ENCODE results near the gene DVL1. TPM values are rescaled to one million over a fixed set of nuclear protein-coding genes. Genes with fewer than 3 reads are reported as not detected.

The DVL1 gene
- total and polyA plus RNA-seq, 2 of the 13 experiments (the other 11 are each of a cell fraction or from before 2014, with no cell fraction given), result 30.8 to 60.4 TPM

DNA sequence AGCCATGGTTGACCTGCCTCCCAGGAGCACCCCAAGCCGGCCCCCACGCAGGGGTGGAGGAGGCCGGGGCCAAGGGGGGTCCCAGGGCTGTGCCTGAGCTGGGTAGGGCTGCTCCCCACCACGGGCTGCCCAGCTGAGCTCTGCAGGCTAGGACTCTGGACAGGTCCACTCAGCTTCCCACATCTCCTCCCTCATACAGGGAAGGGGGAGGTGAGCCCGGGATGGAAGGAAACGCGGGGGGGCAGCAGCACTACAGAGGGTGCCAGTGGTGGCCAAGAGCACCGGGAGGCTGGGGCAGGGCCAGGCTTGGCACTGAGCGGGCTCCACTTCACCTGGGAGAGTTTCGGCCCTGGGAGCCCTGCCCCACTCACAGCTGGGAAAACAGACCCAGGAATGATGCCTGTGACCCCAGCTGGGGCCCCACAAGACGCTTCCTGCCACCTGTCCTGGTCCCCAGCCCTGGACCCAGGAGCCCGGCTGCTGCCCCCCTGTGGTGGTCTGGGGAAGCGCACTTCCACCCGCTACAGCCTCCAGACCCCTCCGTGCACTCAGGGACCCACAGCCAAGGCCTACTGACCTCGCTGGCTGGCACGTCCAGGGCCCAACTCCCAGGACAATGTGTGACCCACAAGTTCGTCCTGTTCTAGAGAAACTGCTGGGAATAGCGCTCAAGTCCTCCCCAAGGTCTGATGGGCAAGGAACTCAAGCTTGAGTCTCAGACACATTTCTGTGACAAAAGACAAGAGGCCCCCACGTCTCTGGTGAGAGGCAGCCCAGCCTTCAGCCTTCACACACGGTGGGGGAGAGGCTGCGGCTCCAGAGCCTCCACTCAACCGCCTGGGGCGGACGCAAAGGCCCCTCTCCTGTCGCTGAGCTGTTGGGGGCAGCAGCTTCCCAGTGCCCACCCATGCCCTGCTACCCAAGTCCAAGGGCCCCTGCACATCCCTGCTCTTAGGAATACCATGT lies 22.8 kb upstream of the DVL1 start:
- peaks cover 36% of the 10 kb centered on the region for H3K4me1 ChIP-seq (ENCODE audit: insufficient read depth, low read length)
- H3K9ac ChIP-seq (ENCODE audit: insufficient read depth, low read depth, low read length), result 0 out of 2 replicates have a peak overlapping the region, but pooled peaks have one; percentile 32
- H4K20me1 ChIP-seq (ENCODE audit: insufficient read depth, low read length), result no peaks in the 10 kb centered on the region
- H3K9me3 ChIP-seq (ENCODE audit: low read length), result no peaks in the 10 kb centered on the region
- POLR2A ChIA-PET, result interaction anchor here (1.2 to 3.0 kb wide), 9 partner anchors 10 to 62 kb away, joined by 3 to 17 read pairs (median 6); partner anchors contain the start of gene CCNL2
- CTCF ChIA-PET (ENCODE audit: low intra/inter-chr PET ratio, low total read pairs), result interaction anchor here (1.8 to 1.9 kb wide), 2 partner anchors 23 to 27 kb away, joined by 11 to 13 read pairs; partner anchors contain the start of gene DVL1
- no peak for FAIRE-seq
- no peaks in the 10 kb centered on the region; a peak in 1 of 5 replicates for H3K27me3 ChIP-seq (ENCODE audit: control insufficient read depth in 1 of 2, insufficient read depth in 2 of 2, low read length in 2 of 2)
- in situ Hi-C loops (cut with HindIII; ENCODE audit: extremely low pct_ligation_motif_present, low pct_unique_long_range_greater_than_20kb), result no loop called here
- 0 out of 2 replicates have a peak overlapping the region, but pooled peaks have one; percentile 11 for H3K4me2 ChIP-seq (ENCODE audit: low read depth, low read length)
- no peak overlapping the region for H3K4me3 ChIP-seq (replicated peaks in 1 of 3; ENCODE audit: insufficient read depth in 1 of 3, low read depth in 2 of 3, low read length in 3 of 3)
- WGBS (ENCODE audit: low lambda C conversion rate), result 92% methylated on average over 4 of the region's 26 CpGs
- no TSS peak for BruUV-seq (replicated peaks)
- H2AFZ ChIP-seq (ENCODE audit: low read length), result no peak overlapping the region
- peak; percentile 65 for ATAC-seq
- peak; percentile 47 for DNase-seq (ENCODE audit: low spot score)
- intact Hi-C loops (cut with micrococcal nuclease; ENCODE audit: unreplicated experiment), result loop anchor here (1.0 kb wide), 1 partner anchor 25 kb away; no protein-coding TSS in a partner anchor
- peaks cover 0 to 3% of the 10 kb centered on the region in 2 experiments; a peak in 1 of 5 replicates for H3K36me3 ChIP-seq (replicated peaks in 1 of 2; ENCODE audit: control insufficient read depth in 1 of 2, insufficient read depth in 2 of 2, low read length in 2 of 2)
- H3K79me2 ChIP-seq (ENCODE audit: insufficient read depth, low read length), result peaks cover 19% of the 10 kb centered on the region
- H3K27ac ChIP-seq (ENCODE audit: extremely low read length, insufficient read depth, low read length), result no peak overlapping the region
- TF ChIP-seq, protein P1, sequence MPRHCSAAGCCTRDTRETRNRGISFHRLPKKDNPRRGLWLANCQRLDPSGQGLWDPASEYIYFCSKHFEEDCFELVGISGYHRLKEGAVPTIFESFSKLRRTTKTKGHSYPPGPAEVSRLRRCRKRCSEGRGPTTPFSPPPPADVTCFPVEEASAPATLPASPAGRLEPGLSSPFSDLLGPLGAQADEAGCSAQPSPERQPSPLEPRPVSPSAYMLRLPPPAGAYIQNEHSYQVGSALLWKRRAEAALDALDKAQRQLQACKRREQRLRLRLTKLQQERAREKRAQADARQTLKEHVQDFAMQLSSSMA (CRISPR knock-in tag; IDR thresholded peaks at IDR 0.05), result no peak
- no peak for TF ChIP-seq ZNF773 (CRISPR knock-in tag; IDR thresholded peaks at IDR 0.05; ENCODE audit: borderline replicate concordance)
- TF ChIP-seq ZFY (CRISPR knock-in tag; IDR thresholded peaks at IDR 0.05), result peak; percentile 52; the same call in 1 of the 2 replicates
- TF ChIP-seq, protein P2, sequence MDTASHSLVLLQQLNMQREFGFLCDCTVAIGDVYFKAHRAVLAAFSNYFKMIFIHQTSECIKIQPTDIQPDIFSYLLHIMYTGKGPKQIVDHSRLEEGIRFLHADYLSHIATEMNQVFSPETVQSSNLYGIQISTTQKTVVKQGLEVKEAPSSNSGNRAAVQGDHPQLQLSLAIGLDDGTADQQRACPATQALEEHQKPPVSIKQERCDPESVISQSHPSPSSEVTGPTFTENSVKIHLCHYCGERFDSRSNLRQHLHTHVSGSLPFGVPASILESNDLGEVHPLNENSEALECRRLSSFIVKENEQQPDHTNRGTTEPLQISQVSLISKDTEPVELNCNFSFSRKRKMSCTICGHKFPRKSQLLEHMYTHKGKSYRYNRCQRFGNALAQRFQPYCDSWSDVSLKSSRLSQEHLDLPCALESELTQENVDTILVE (CRISPR knock-in tag; IDR thresholded peaks at IDR 0.05), result no peak
- no peak for TF ChIP-seq ZNF317 (CRISPR knock-in tag; IDR thresholded peaks at IDR 0.05)
- TF ChIP-seq ZNF451 (CRISPR knock-in tag; IDR thresholded peaks at IDR 0.05), result no peak
- no peak for TF ChIP-seq ARHGAP35 (CRISPR knock-in tag; IDR thresholded peaks at IDR 0.05; ENCODE audit: borderline replicate concordance)
- TF ChIP-seq XBP1 (CRISPR knock-in tag; IDR thresholded peaks at IDR 0.05), result no peak
- TF ChIP-seq RXRB (CRISPR knock-in tag; IDR thresholded peaks at IDR 0.05; ENCODE audit: borderline replicate concordance), result 0 out of 2 replicates have a peak, but pooled peaks have one; percentile 26
- peak; percentile 80 for TF ChIP-seq XRCC5 (optimal IDR thresholded peaks at IDR 0.05; ENCODE audit: low read length)
- TF ChIP-seq FOXK2 (IDR thresholded peaks at IDR 0.05), result no peak
- no peak for TF ChIP-seq ZNF124 (CRISPR knock-in tag; IDR thresholded peaks at IDR 0.05)
- TF ChIP-seq ZNF883 (CRISPR knock-in tag; IDR thresholded peaks at IDR 0.05; ENCODE audit: not compliant biosample characterization), result no peak
- TF ChIP-seq ZNF331 (CRISPR knock-in tag; IDR thresholded peaks at IDR 0.05), result no peak
- TF ChIP-seq RBFOX2 (IDR thresholded peaks at IDR 0.05; ENCODE audit: low read depth, low read length), result peak; percentile 54; the same call in 1 of the 2 replicates
- TF ChIP-seq HNRNPL (IDR thresholded peaks at IDR 0.05; ENCODE audit: low read depth, low read length), result 0 out of 2 replicates have a peak, but pooled peaks have one; percentile 45
- TF ChIP-seq, protein P3, sequence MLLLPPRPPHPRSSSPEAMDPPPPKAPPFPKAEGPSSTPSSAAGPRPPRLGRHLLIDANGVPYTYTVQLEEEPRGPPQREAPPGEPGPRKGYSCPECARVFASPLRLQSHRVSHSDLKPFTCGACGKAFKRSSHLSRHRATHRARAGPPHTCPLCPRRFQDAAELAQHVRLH (CRISPR knock-in tag; IDR thresholded peaks at IDR 0.05; ENCODE audit: borderline replicate concordance, low read depth), result no peak
- TF ChIP-seq ZNF766 (CRISPR knock-in tag; IDR thresholded peaks at IDR 0.05; ENCODE audit: borderline replicate concordance), result no peak
- no peak for TF ChIP-seq HOXD1 (CRISPR knock-in tag; IDR thresholded peaks at IDR 0.05)
- no peak for TF ChIP-seq SMARCE1 (IDR thresholded peaks at IDR 0.05; ENCODE audit: borderline replicate concordance)
- TF ChIP-seq, protein P4, sequence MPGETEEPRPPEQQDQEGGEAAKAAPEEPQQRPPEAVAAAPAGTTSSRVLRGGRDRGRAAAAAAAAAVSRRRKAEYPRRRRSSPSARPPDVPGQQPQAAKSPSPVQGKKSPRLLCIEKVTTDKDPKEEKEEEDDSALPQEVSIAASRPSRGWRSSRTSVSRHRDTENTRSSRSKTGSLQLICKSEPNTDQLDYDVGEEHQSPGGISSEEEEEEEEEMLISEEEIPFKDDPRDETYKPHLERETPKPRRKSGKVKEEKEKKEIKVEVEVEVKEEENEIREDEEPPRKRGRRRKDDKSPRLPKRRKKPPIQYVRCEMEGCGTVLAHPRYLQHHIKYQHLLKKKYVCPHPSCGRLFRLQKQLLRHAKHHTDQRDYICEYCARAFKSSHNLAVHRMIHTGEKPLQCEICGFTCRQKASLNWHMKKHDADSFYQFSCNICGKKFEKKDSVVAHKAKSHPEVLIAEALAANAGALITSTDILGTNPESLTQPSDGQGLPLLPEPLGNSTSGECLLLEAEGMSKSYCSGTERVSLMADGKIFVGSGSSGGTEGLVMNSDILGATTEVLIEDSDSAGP (CRISPR knock-in tag; IDR thresholded peaks at IDR 0.05; ENCODE audit: borderline replicate concordance), result peak; percentile 66; the same call in 1 of the 2 replicates

Measured in HepG2 (cell line).